GM12873 (cell line): Measurements from ENCODE around the gene CLCN4.
A peak's percentile ranks its signal among the peaks of the same experiment; 100 is the strongest.

Experiments
- CTCF ChIP-seq: IDR thresholded peaks from 2 replicates; pipeline ENCODE4 v1.5.1; 2012; ENCODE audit warnings: low read depth, mild to moderate bottlenecking, moderate library complexity, low read length, control low read depth; ENCODE audit not compliant: insufficient read depth; ENCODE audit errors: missing control alignments

Gene CLCN4

GRCh38 chrX:10184411-10184810 is 27.6 kb downstream of the CLCN4 start:
- no peak for TF ChIP-seq CTCF

- TF ChIP-seq CTCF: no peak
Observed at GRCh38 chrX:10186355-10186754, 29.6 kb downstream of the CLCN4 start.

GRCh38 chrX:10187421-10187820 is 30.6 kb downstream of the CLCN4 start:
- no peak for TF ChIP-seq CTCF

- TF ChIP-seq CTCF: peak; percentile 78
Observed at GRCh38 chrX:10189317-10190268, 32.8 kb downstream of the CLCN4 start.

- peak; percentile 58 for TF ChIP-seq CTCF
Observed at GRCh38 chrX:10190367-10190766, 33.6 kb downstream of the CLCN4 start.

GRCh38 chrX:10193587-10193986 is 36.8 kb downstream of the CLCN4 start:
- TF ChIP-seq CTCF: no peak

GRCh38 chrX:10195425-10195824 is 38.6 kb downstream of the CLCN4 start:
- no peak for TF ChIP-seq CTCF
